ENCODE data around the gene TMEM117.
"Not testable (repeated sequence)": the region's sequence is repeated elsewhere in the genome, so short reads cannot be mapped to it uniquely, and the experiment has no call there.

Gene TMEM117

DNA sequence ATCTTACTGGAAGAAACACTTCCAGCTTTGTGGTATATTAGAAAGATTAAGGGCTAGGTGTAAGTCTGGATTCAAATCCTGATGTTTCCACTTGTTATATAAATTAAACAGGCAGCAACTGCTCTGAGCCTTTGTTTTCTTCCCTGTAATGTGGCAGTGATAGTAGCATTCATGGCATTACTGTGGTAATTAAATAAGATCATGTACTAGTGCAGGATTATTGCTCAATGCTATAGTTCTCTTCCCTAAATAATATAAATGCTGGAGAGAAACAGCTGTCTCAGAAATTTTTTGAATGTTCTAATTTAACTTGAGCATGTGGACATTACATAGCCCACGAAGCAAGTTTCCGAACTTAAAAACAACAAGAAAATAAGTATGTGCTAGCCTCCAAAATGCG lies 5.4 kb downstream of the TMEM117 start:
- no peaks in the 10 kb centered on the region for H3K4me1 ChIP-seq (ENCODE audit: control insufficient read depth, insufficient read depth, low read length)
- H3K9ac ChIP-seq (ENCODE audit: low read length), result no peak overlapping the region
- H3K4me3 ChIP-seq (ENCODE audit: low read depth, low read length), result no peak overlapping the region
- H3K27me3 ChIP-seq (ENCODE audit: control insufficient read depth, insufficient read depth, low read length), result peaks cover 11% of the 10 kb centered on the region
- H3K27ac ChIP-seq (ENCODE audit: low read depth, low read length), result no peak overlapping the region
- H3K36me3 ChIP-seq (ENCODE audit: control insufficient read depth, insufficient read depth, low read length), result no peaks in the 10 kb centered on the region
- H3K9me3 ChIP-seq (ENCODE audit: control insufficient read depth, insufficient read depth, low read depth, low read length), result no peaks in the 10 kb centered on the region

DNA sequence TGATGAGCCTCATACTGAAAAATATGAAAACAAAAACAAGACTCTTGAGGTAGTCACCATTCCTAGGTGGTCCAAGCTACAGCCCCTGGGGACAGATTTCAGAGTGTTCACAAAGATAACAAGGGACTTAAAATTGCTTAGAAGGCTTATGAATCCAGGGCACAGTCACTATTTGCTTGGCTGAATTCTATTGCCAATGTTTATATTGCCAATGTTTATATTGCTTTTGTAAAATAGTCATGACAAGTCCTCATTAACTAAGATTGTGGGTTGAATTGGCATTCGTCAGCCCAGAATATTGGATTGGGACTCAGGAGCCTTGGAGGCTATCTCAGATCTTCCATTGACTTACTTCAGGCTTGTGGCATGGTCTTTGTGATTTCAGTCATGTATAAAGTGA lies 6.4 kb downstream of the TMEM117 start:
- H3K27me3 ChIP-seq (ENCODE audit: control insufficient read depth, insufficient read depth, low read length), result peaks cover 1% of the 10 kb centered on the region; the same call in 1 of the 2 replicates
- H3K4me3 ChIP-seq (ENCODE audit: low read depth, low read length), result no peak overlapping the region
- no peaks in the 10 kb centered on the region for H3K9me3 ChIP-seq (ENCODE audit: control insufficient read depth, insufficient read depth, low read depth, low read length)
- H3K27ac ChIP-seq (ENCODE audit: low read depth, low read length), result no peak overlapping the region
- no peaks in the 10 kb centered on the region for H3K4me1 ChIP-seq (ENCODE audit: control insufficient read depth, insufficient read depth, low read length)
- no peaks in the 10 kb centered on the region for H3K36me3 ChIP-seq (ENCODE audit: control insufficient read depth, insufficient read depth, low read length)
- no peak overlapping the region for H3K9ac ChIP-seq (ENCODE audit: low read length)

DNA sequence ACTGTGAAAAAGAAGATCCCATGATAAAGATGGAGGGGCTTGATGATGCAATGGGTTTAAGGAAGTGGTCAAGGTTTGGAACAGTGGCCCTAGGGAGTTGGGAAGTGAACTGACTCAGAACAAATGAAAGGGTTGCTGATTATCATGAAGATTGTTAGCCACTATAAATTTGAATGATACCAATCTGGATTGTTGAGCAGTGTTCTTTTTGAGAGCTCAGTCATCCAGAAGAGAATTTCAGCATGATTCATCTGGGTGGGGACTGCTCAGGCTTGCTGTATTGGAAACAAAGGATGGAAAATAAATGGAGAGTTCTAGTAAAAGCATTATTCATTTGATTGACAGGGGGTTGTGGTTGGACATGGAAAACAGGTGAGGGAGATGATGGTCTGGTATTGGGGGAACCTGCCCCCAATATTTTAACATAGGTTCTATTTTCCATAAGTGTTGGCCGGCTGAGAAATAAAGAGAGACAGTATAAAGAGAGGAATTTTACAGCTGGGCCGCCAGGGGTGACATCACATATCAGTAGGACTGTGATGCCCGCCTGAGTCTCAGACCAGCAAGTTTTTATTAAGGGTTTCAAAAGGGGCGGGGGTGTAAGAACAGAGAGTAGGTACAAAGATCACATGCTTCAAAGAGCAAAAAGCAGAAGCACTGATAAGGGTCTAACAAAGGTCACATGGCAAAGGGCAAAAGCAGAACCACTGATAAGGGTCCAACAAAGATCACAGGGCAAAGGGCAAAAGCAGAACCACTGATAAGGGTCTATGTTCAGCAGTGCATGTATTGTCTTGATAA lies 11.7 kb downstream of the TMEM117 start:
- not testable (repeated sequence) for H3K27ac ChIP-seq (ENCODE audit: low read depth, low read length)

DNA sequence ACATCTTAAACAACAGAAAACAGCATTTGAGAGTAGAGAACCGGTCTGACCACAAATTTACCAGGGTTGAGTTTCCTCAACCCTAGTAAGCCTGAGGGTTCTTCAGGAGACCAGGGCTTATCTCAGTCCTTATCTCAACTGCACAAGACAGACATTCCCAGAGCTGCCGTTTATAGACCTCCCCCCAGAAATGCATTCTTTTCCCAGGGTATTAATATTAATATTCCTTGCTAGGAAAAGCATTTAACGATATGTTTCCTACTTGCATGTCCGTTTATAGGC lies 12.3 kb downstream of the TMEM117 start:
- no peak overlapping the region for H3K9ac ChIP-seq (ENCODE audit: low read length)
- no peaks in the 10 kb centered on the region for H3K4me1 ChIP-seq (ENCODE audit: control insufficient read depth, insufficient read depth, low read length)
- no peaks in the 10 kb centered on the region for H3K9me3 ChIP-seq (ENCODE audit: control insufficient read depth, insufficient read depth, low read depth, low read length)
- no peak overlapping the region for H3K27ac ChIP-seq (ENCODE audit: low read depth, low read length)
- H3K4me3 ChIP-seq (ENCODE audit: low read depth, low read length), result no peak overlapping the region
- no peaks in the 10 kb centered on the region for H3K27me3 ChIP-seq (ENCODE audit: control insufficient read depth, insufficient read depth, low read length)
- H3K36me3 ChIP-seq (ENCODE audit: control insufficient read depth, insufficient read depth, low read length), result no peaks in the 10 kb centered on the region

More for the DNA sequence above, 11.7 kb downstream of the TMEM117 start:
- not testable (repeated sequence) for H3K4me1 ChIP-seq (ENCODE audit: control insufficient read depth, insufficient read depth, low read length); H3K27me3 ChIP-seq (ENCODE audit: control insufficient read depth, insufficient read depth, low read length); H3K36me3 ChIP-seq (ENCODE audit: control insufficient read depth, insufficient read depth, low read length); H3K9ac ChIP-seq (ENCODE audit: low read length); H3K9me3 ChIP-seq (ENCODE audit: control insufficient read depth, insufficient read depth, low read depth, low read length); H3K4me3 ChIP-seq (ENCODE audit: low read depth, low read length)

DNA sequence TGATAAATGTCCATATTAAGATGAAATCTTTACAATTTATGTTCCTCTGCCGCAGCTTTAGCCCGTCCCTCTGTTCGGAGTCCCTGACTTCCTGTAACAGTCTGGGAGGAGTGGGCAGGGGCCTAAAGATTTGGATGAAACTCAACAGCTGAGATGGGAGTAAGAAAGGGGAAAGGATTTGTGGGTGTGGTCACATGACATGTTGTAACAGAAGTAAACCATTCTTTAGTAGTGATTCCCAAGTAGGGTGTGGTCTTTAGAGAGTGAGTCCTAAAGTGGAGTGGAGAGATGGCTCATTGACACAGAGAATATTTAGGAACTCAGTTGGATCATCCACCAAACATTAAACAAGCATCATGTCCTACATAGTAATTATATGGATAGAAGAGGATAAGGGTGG lies 12.9 kb downstream of the TMEM117 start:
- Histone ChIP-seq H3K4me1 (ENCODE audit: control insufficient read depth, insufficient read depth, low read length) (no peaks in the 10 kb centered on the region), H3K36me3 (ENCODE audit: control insufficient read depth, insufficient read depth, low read length) (no peaks in the 10 kb centered on the region), H3K27ac (ENCODE audit: low read depth, low read length) (no peak overlapping the region), H3K9ac (ENCODE audit: low read length) (no peak overlapping the region), H3K27me3 (ENCODE audit: control insufficient read depth, insufficient read depth, low read length) (no peaks in the 10 kb centered on the region), H3K9me3 (ENCODE audit: control insufficient read depth, insufficient read depth, low read depth, low read length) (no peaks in the 10 kb centered on the region), H3K4me3 (ENCODE audit: low read depth, low read length) (no peak overlapping the region)

DNA sequence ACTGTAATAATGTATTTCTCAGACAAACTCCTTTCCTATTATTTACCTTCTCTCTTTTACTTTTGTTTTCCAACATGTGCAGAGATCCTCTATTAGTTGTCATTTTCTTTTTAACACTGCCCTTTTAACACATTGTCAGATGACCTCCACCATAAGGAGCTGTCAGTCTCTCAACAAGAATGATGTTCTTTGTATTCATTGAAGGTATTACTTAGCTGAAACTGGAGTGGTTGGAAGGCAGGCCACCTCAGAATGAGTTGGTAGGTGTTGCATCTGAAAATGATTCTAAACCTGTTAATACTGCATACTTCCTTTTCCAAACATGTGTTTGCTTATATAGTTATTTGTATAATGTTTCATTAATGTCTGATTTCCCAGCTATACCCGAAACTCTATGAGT lies 16.9 kb downstream of the TMEM117 start:
- Histone ChIP-seq H3K9ac (ENCODE audit: low read length) (no peak overlapping the region), H3K36me3 (ENCODE audit: control insufficient read depth, insufficient read depth, low read length) (no peaks in the 10 kb centered on the region), H3K9me3 (ENCODE audit: control insufficient read depth, insufficient read depth, low read depth, low read length) (no peaks in the 10 kb centered on the region), H3K4me1 (ENCODE audit: control insufficient read depth, insufficient read depth, low read length) (no peaks in the 10 kb centered on the region), H3K27me3 (ENCODE audit: control insufficient read depth, insufficient read depth, low read length) (no peaks in the 10 kb centered on the region), H3K27ac (ENCODE audit: low read depth, low read length) (no peak overlapping the region), H3K4me3 (ENCODE audit: low read depth, low read length) (no peak overlapping the region)

DNA sequence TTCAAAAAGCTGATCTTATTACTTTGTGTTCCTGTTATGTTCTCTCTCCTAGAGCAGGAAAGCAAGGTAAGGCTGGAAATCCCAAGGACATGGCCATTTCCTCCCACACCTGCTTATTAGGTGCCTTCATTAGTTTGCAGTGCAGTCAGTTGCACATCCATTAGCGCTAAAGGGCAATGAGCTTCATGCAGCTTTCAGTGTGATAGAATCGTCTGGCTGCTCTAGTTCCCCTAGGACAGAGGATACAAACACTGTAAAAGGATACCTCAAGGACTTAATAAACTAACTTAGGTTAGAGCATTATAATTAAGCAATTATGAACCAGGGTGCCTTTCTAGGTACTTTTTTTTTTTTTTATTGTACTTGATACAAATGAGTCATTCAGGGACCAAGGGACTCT lies 21.1 kb downstream of the TMEM117 start:
- Histone ChIP-seq H3K4me3 (ENCODE audit: low read depth, low read length) (no peak overlapping the region), H3K27ac (ENCODE audit: low read depth, low read length) (no peak overlapping the region), H3K9ac (ENCODE audit: low read length) (no peak overlapping the region), H3K9me3 (ENCODE audit: control insufficient read depth, insufficient read depth, low read depth, low read length) (no peaks in the 10 kb centered on the region), H3K27me3 (ENCODE audit: control insufficient read depth, insufficient read depth, low read length) (no peaks in the 10 kb centered on the region), H3K4me1 (ENCODE audit: control insufficient read depth, insufficient read depth, low read length) (peaks cover 8% of the 10 kb centered on the region; the same call in 1 of the 2 replicates), H3K36me3 (ENCODE audit: control insufficient read depth, insufficient read depth, low read length) (no peaks in the 10 kb centered on the region)

DNA sequence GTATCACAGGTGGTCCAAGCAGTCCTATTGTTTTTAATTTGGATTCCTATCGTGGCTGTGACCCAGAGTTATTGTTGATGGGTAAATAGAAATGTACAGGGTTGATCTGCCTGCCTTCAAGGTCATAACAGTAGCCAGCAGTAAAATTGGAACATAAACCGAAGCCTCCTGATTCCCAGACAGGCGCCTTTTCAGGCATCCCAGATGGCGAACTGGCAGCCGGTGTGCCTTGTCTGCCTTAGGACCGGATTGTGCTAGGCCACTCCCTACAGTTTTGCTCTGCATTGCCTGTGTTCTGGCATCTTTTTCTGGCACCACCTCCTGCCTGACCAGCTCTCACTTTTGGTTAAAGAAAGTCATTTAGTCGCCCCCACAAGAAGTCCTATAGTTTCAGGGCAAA lies 22.2 kb downstream of the TMEM117 start:
- Histone ChIP-seq H3K9ac (ENCODE audit: low read length) (no peak overlapping the region), H3K9me3 (ENCODE audit: control insufficient read depth, insufficient read depth, low read depth, low read length) (no peaks in the 10 kb centered on the region), H3K27me3 (ENCODE audit: control insufficient read depth, insufficient read depth, low read length) (no peaks in the 10 kb centered on the region), H3K4me1 (ENCODE audit: control insufficient read depth, insufficient read depth, low read length) (peaks cover 8% of the 10 kb centered on the region; the same call in 1 of the 2 replicates), H3K27ac (ENCODE audit: low read depth, low read length) (no peak overlapping the region), H3K4me3 (ENCODE audit: low read depth, low read length) (no peak overlapping the region), H3K36me3 (ENCODE audit: control insufficient read depth, insufficient read depth, low read length) (no peaks in the 10 kb centered on the region)

DNA sequence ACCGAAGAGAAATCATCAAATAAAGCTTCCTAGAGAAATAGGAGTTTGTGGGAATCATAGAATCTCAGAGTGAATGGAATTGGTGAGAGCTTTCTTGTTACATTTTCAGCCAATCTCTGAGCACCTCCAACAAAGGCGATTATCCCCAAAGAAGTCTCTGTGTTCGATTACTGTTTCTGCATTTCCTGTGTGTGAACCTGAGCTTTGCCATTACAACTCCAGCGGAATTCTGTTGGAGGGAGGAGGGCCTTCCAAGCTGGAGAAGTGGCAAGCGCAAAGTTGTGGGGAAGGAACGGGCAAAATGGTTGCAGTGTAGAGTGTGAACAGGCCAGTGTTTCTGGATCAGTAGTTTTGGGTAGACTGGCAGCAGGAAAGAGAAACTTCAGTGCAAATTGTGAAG lies 23.1 kb downstream of the TMEM117 start:
- Histone ChIP-seq H3K9me3 (ENCODE audit: control insufficient read depth, insufficient read depth, low read depth, low read length) (no peaks in the 10 kb centered on the region), H3K27me3 (ENCODE audit: control insufficient read depth, insufficient read depth, low read length) (no peaks in the 10 kb centered on the region), H3K4me3 (ENCODE audit: low read depth, low read length) (no peak overlapping the region), H3K36me3 (ENCODE audit: control insufficient read depth, insufficient read depth, low read length) (no peaks in the 10 kb centered on the region), H3K27ac (ENCODE audit: low read depth, low read length) (no peak overlapping the region), H3K9ac (ENCODE audit: low read length) (no peak overlapping the region), H3K4me1 (ENCODE audit: control insufficient read depth, insufficient read depth, low read length) (peaks cover 8% of the 10 kb centered on the region; the same call in 1 of the 2 replicates)

DNA sequence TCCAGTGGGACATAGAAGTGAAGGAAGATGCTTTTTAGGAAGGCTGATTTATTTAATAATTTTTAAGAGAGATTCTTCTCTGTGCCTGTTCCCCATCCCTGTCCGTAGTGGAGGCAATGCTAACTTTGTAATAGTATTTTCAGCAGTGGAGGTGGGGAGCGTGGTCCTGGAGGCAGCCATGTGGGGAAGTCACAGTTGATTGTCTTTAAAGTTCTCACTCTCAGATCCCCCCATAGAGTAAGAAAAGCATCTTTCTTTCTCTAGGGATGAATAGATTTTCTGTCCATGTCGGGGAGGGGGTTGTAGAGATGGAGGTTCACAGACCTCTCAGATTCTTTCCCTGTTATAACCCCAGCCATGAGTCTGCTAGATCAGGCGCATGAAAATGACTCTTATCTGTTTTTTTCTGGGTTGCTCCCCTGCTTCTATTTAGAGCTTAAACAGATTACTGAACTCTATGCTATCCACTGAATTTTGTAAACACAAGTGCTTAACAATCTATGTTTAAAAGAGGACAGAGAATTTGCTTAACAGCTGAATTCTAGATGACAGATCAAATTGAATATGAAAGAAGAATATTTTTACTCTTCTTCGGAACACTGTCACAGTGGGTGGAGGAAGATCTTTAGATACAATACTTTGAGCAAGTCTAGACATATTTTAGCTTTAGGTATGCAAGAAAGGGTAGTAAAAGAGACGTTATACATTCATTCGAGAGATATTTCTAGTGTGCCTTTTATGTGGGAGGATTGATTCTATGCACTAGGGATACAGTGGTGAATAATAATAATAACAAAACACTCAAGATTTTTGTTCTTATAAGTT lies 25.3 kb downstream of the TMEM117 start:
- H3K9me3 ChIP-seq (ENCODE audit: control insufficient read depth, insufficient read depth, low read depth, low read length), result no peaks in the 10 kb centered on the region
- no peak overlapping the region for H3K27ac ChIP-seq (ENCODE audit: low read depth, low read length)
- no peaks in the 10 kb centered on the region for H3K27me3 ChIP-seq (ENCODE audit: control insufficient read depth, insufficient read depth, low read length)
- H3K36me3 ChIP-seq (ENCODE audit: control insufficient read depth, insufficient read depth, low read length), result no peaks in the 10 kb centered on the region
- peaks cover 8% of the 10 kb centered on the region; the same call in 1 of the 2 replicates for H3K4me1 ChIP-seq (ENCODE audit: control insufficient read depth, insufficient read depth, low read length)
- H3K9ac ChIP-seq (ENCODE audit: low read length), result no peak overlapping the region
- no peak overlapping the region for H3K4me3 ChIP-seq (ENCODE audit: low read depth, low read length)

DNA sequence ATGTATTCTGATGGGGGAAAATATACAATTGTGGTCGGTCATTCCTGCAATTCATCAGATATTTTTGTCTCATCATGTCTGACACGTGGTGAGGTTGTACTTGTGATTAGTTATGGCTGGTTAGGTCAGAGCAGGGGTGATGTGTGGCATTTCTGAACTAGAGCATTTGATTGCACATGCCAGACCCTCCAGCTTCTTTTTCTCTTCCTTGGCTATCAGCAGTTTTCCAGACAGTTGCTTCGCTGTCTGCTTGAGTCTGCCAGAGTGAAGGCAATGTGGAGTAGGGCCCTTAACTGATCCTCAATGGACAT lies 25.9 kb downstream of the TMEM117 start:
- Histone ChIP-seq H3K27me3 (ENCODE audit: control insufficient read depth, insufficient read depth, low read length) (no peaks in the 10 kb centered on the region), H3K9ac (ENCODE audit: low read length) (no peak overlapping the region), H3K27ac (ENCODE audit: low read depth, low read length) (no peak overlapping the region), H3K4me3 (ENCODE audit: low read depth, low read length) (no peak overlapping the region), H3K4me1 (ENCODE audit: control insufficient read depth, insufficient read depth, low read length) (peaks cover 8% of the 10 kb centered on the region; the same call in 1 of the 2 replicates), H3K36me3 (ENCODE audit: control insufficient read depth, insufficient read depth, low read length) (no peaks in the 10 kb centered on the region), H3K9me3 (ENCODE audit: control insufficient read depth, insufficient read depth, low read depth, low read length) (no peaks in the 10 kb centered on the region)
